RCC 7860 (cell line): ENCODE data around the gene MSANTD1.

Experiments
- DNase-seq: peaks from one replicate; pipeline ENCODE4 v3.0.0-alpha.2; 2015; ENCODE audit warnings: low spot score
- FAIRE-seq: peaks from 2 replicates; lab custom pipeline; 2012; peaks lifted over from hg19 to GRCh38; lab: Jason Lieb, UNC

MSANTD1 gene

GRCh38 chr4:3261411-3262207 lies 12.7 kb downstream of the MSANTD1 start:
- FAIRE-seq: no peak

GRCh38 chr4:3262208-3263052 lies 13.5 kb downstream of the MSANTD1 start:
- no peak for DNase-seq
- no peak for FAIRE-seq

More at GRCh38 chr4:3261411-3262207, 12.7 kb downstream of the MSANTD1 start:
- DNase-seq: no peak

- no peak for FAIRE-seq
- no peak for DNase-seq
Observed at GRCh38 chr4:3263053-3263875, 14.3 kb downstream of the MSANTD1 start.

GRCh38 chr4:3263876-3264193 lies 14.9 kb downstream of the MSANTD1 start:
- DNase-seq (no peak), FAIRE-seq (no peak)

- no peak for FAIRE-seq
- no peak for DNase-seq
Observed at GRCh38 chr4:3266076-3266475, 17.1 kb downstream of the MSANTD1 start.

- no peak for DNase-seq
- FAIRE-seq: no peak
Observed at GRCh38 chr4:3267576-3268394, 18.8 kb downstream of the MSANTD1 start.

GRCh38 chr4:3268395-3269104 lies 19.6 kb downstream of the MSANTD1 start:
- DNase-seq (no peak), FAIRE-seq (no peak)

- DNase-seq: no peak
- no peak for FAIRE-seq
Observed at GRCh38 chr4:3269105-3269927, 20.4 kb downstream of the MSANTD1 start.

GRCh38 chr4:3269991-3270611 lies 21.1 kb downstream of the MSANTD1 start:
- DNase-seq: no peak
- no peak for FAIRE-seq

GRCh38 chr4:3271131-3271530 lies 22.2 kb downstream of the MSANTD1 start:
- no peak for DNase-seq
- FAIRE-seq: no peak

GRCh38 chr4:3276986-3277385 lies 28.0 kb downstream of the MSANTD1 start:
- DNase-seq: no peak
- FAIRE-seq: no peak

GRCh38 chr4:3280466-3280865 lies 31.5 kb downstream of the MSANTD1 start:
- DNase-seq (no peak), FAIRE-seq (no peak)

- FAIRE-seq (no peak), DNase-seq (no peak)
Observed at GRCh38 chr4:3283483-3283882, 34.5 kb downstream of the MSANTD1 start.

- FAIRE-seq (no peak), DNase-seq (no peak)
Observed at GRCh38 chr4:3283916-3284315, 35.0 kb downstream of the MSANTD1 start.

- DNase-seq: no peak
- no peak for FAIRE-seq
Observed at GRCh38 chr4:3284734-3285557, 36.0 kb downstream of the MSANTD1 start.

GRCh38 chr4:3285558-3286334 lies 36.8 kb downstream of the MSANTD1 start:
- DNase-seq (no peak), FAIRE-seq (no peak)
